HAP-1 (cell line): Measurements from ENCODE around the gene TVP23C.

Experiments used
- DNase-seq, 2 experiments: peaks; one replicate each; pipeline ENCODE4 v3.0.0-alpha.2; 2016 to 2020; ENCODE audit warnings: low spot score in 2 of 2
- H3K27me3 ChIP-seq: fragments of 250-450 bp; sonication (Bioruptor Pico); 2 replicates; pipeline ENCODE4 v1.5.1; 2020; ENCODE audit warnings: low read depth, mild to moderate bottlenecking, moderate library complexity
- H3K36me3 ChIP-seq: fragments of 250-450 bp; sonication (Bioruptor Pico); replicated peaks from 2 replicates; pipeline ENCODE4 v1.5.1; 2020; ENCODE audit warnings: mild to moderate bottlenecking
- H3K4me1 ChIP-seq: fragments of 250-450 bp; sonication (Bioruptor Pico); 2 replicates; pipeline ENCODE4 v1.5.1; 2020; ENCODE audit warnings: mild to moderate bottlenecking
- H3K4me3 ChIP-seq: fragments of 250-450 bp; sonication (Bioruptor Pico); 2 replicates; pipeline ENCODE4 v1.5.1; 2020; ENCODE audit warnings: mild to moderate bottlenecking, moderate library complexity
- H3K9me3 ChIP-seq: fragments of 250-450 bp; sonication (Bioruptor Pico); 2 replicates; pipeline ENCODE4 v1.5.1; 2020; ENCODE audit warnings: mild to moderate bottlenecking, moderate library complexity
- in situ Hi-C: fragments of 300-500 bp; cut with MboI; formaldehyde crosslinking; loops from 3 replicates; pipeline ENCODE4 v1.14.3; 2020; ENCODE audit warnings: low sequenced_read_pairs, inconsistent platforms, mixed read lengths

TVP23C gene

DNA sequence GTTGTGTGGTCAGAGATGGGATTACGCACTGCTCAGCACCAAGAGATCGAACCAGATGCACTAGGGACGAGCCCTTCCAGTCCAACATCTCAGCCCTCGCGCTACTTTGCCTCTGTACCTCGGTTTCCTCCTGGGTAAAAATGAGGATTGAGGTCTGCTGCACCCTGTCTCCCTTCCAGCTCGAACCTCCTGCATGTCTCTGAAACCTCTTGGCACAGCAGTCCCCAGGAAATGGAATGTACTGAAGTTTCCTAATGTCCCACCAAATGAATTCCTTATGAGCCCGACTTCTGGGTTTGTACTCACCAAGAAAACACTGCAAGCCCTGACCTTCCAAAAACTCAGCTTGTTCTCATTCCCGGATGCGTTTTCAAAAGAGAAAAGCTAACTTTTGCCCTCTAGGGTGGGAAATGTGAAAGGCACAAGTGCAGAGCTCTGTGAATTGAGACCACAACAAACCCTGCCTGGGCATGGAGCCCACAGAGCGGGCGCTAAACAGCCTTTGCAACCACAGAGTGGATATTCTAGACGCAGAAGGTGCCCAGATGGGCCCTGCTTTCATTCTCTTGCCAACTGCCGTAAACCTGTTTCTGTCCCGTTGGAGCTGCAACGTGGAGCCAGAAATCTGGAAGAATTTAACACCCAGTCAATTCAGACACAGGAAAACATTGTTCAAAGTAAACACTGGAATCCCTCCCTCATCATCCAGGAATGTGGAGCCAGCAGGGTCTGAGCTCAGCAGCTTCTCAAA is 106.1 kb downstream of the TVP23C start:
- Histone ChIP-seq H3K4me3 (no peak overlapping the region), H3K27me3 (no peaks in the 10 kb centered on the region), H3K4me1 (no peaks in the 10 kb centered on the region), H3K9me3 (no peaks in the 10 kb centered on the region; the same call in 1 of the 2 replicates), H3K36me3 (0 out of 2 replicates have a peak, but pooled peaks cover 2% of the 10 kb centered on the region)
- in situ Hi-C loops = no loop called here
- DNase-seq = no peak

DNA sequence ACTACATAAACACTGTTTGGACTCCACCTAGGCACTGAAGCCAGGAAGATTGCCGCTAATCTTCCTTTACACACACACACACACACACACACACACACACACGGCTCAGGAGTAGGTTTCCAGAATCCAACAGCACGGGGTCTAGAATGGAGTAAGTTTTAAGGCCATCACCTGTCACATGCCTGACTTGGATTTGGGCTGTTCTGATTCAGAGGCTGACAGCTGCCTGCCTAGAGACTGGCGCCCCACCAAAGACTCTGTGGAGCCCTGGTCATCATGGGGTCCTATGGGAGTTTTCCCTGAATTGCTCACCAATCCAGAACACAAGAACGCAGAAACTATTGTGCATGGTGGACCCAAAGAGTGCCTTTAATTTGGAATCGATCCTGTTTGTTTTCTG is 106.8 kb downstream of the TVP23C start:
- Histone ChIP-seq H3K9me3 (no peaks in the 10 kb centered on the region; the same call in 1 of the 2 replicates), H3K36me3 (0 out of 2 replicates have a peak, but pooled peaks cover 2% of the 10 kb centered on the region), H3K4me1 (no peaks in the 10 kb centered on the region), H3K4me3 (no peak overlapping the region), H3K27me3 (no peaks in the 10 kb centered on the region)
- in situ Hi-C loops = no loop called here
- DNase-seq = no peak

DNA sequence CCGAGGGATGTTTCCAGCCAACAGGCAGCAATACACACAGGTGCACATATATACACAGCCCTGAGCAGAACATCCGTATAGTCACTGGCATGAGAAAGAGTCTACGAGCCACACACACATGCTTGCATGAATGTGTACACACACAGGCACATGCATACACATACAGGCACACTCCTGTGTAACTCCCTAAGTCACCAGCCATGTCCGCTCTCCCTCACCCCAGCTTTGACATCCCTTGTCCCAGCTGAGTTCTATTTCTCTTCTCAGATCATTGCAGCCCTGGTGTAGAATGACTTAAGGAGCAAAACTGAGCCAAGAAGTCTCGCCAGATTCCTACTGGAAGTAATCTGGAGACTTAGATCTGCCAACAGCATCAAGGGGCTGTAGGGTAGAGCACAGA is 108.9 kb downstream of the TVP23C start:
- 0 out of 2 replicates have a peak, but pooled peaks cover 2% of the 10 kb centered on the region for H3K36me3 ChIP-seq
- no peak for DNase-seq
- no peaks in the 10 kb centered on the region for H3K27me3 ChIP-seq
- in situ Hi-C loops = no loop called here
- H3K4me3 ChIP-seq = no peak overlapping the region
- H3K4me1 ChIP-seq = no peaks in the 10 kb centered on the region
- H3K9me3 ChIP-seq = no peaks in the 10 kb centered on the region; the same call in 1 of the 2 replicates

DNA sequence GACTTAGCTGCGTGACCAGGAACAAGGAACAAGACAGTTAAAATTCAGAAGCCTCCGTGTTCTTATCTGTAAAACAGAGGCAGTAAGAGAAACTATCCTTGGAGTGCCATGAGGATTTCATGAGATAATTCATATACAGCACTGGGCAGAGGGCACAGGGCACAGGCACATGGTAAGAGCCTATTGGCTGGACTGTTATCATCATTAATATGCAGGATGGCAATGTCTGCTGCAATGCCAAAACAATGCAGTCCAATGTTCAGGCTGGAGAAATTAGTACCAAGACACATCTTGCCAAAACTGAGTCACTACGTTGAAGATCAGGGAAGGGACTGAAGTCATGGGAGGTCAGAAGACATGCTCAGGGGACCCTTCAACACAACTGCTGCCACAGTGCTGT is 109.5 kb downstream of the TVP23C start:
- DNase-seq = no peak
- no peak overlapping the region for H3K4me3 ChIP-seq
- in situ Hi-C loops = no loop called here
- H3K36me3 ChIP-seq = 0 out of 2 replicates have a peak, but pooled peaks cover 2% of the 10 kb centered on the region
- H3K27me3 ChIP-seq = no peaks in the 10 kb centered on the region
- H3K4me1 ChIP-seq = no peaks in the 10 kb centered on the region
- no peaks in the 10 kb centered on the region; the same call in 1 of the 2 replicates for H3K9me3 ChIP-seq

DNA sequence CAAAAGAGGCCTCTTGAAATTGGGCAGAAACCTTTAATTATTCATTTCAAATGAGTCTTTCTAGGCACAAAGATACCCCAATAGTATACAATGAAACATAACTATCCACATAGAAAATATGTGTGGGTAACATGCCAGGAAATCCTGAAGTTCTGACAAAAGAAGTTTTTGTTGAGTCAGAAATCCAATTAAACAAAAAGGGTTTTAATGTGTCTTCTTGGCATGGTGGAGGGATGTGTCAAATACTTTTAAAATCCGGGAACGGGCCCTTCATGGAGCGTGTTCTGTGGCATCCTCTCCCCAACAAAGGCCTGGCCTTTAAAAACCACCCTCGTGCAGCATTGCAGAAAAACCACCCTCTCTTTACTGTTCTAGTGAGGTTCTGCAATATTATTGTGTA is 110.0 kb downstream of the TVP23C start:
- Histone ChIP-seq H3K27me3 (no peaks in the 10 kb centered on the region), H3K9me3 (no peaks in the 10 kb centered on the region; the same call in 1 of the 2 replicates), H3K4me1 (no peaks in the 10 kb centered on the region), H3K4me3 (no peak overlapping the region), H3K36me3 (0 out of 2 replicates have a peak, but pooled peaks cover 2% of the 10 kb centered on the region)
- in situ Hi-C loops = no loop called here
- DNase-seq = no peak

DNA sequence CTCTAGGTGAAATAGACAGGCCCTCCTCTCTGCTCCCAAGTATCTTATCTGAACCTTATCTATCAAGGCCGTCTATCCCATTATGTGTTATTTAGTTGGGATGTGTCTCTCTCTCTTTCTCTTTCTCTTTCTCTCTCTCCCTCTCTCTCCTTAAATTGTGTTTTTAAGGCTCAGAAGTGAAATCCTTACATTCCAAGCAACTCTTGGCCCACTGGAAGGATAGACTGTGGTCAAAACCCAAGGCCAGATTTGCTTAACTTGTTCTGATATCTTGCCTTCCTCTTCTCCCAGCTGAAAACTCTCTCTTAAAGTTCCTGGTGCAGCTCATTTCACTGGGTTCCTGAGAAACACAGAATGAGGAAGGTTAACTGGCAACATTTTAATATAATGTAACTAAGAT is 110.5 kb downstream of the TVP23C start:
- no peak for DNase-seq
- Histone ChIP-seq H3K36me3 (0 out of 2 replicates have a peak, but pooled peaks cover 2% of the 10 kb centered on the region), H3K27me3 (no peaks in the 10 kb centered on the region), H3K4me3 (no peak overlapping the region), H3K4me1 (no peaks in the 10 kb centered on the region), H3K9me3 (no peaks in the 10 kb centered on the region; the same call in 1 of the 2 replicates)
- in situ Hi-C loops = no loop called here
